Bronchial epithelial cell (primary cell): ENCODE data around the gene CALB2. TPM values are rescaled to one million over a fixed set of nuclear protein-coding genes. Genes with fewer than 3 reads are reported as not detected.
"Not testable (repeated sequence)": the region's sequence is repeated elsewhere in the genome, so short reads cannot be mapped to it uniquely, and the experiment has no call there.

Experiments used
- DNase-seq: peaks from one replicate; pipeline ENCODE4 v3.0.0-alpha.2; 2010; ENCODE audit warnings: low read depth
- FAIRE-seq: peaks from 2 replicates; lab custom pipeline; 2011; peaks lifted over from hg19 to GRCh38; lab: Jason Lieb, UNC
- H3K27me3 ChIP-seq: 2 replicates; pipeline ENCODE4 v1.5.1; 2011; ENCODE audit warnings: low read length; ENCODE audit not compliant: control insufficient read depth, insufficient read depth
- H3K36me3 ChIP-seq: 2 replicates; pipeline ENCODE4 v1.5.1; 2011; ENCODE audit warnings: low read length; ENCODE audit not compliant: control insufficient read depth, insufficient read depth
- H3K4me3 ChIP-seq: 2 replicates; pipeline ENCODE4 v1.5.1; 2011; ENCODE audit warnings: mild to moderate bottlenecking, low read depth, low read length, control low read depth
- CTCF ChIP-seq: IDR thresholded peaks from 2 replicates; pipeline ENCODE4 v1.5.1; 2011; ENCODE audit warnings: mild to moderate bottlenecking, moderate library complexity, low read length, control low read depth, inconsistent platforms; ENCODE audit not compliant: insufficient read depth, severe bottlenecking
- total RNA-seq: library from RNA; depleted of rRNA; stranded (reverse); fragments of >200 nt; gene quantifications from 2 replicates; pipeline ENCODE4 v1.2.1, GENCODE V29; 2014

The CALB2 gene
- total RNA-seq, result 0.26 and 2.2 TPM in 2 replicates

GRCh38 chr16:71358464-71358998, at the start of gene CALB2:
CALB2 (plus strand) TSS chr16:71358723; CDS start chr16:71358793, 70 bp downstream.
- peak; percentile 80 for TF ChIP-seq CTCF
- no peak within 1 kb of the TSS for H3K4me3 ChIP-seq
- DNase-seq (no peak), FAIRE-seq (no peak)
- H3K27me3 ChIP-seq, result no peaks in the 10 kb centered on the region
- H3K36me3 ChIP-seq, result no peaks in the 10 kb centered on the region

- peak; percentile 70 for TF ChIP-seq CTCF
- FAIRE-seq (no peak), DNase-seq (no peak)
- no peaks in the 10 kb centered on the region for H3K27me3 ChIP-seq
- no peaks in the 10 kb centered on the region for H3K36me3 ChIP-seq
- no peak overlapping the region for H3K4me3 ChIP-seq
These were observed 46.9 kb upstream of the CALB2 start for GRCh38 chr16:71311553-71312158.

- not testable (repeated sequence) for DNase-seq, H3K4me3 ChIP-seq, H3K36me3 ChIP-seq, H3K27me3 ChIP-seq
- FAIRE-seq, result peak; percentile 94
These were observed 44.9 kb upstream of the CALB2 start for GRCh38 chr16:71313591-71313990.

GRCh38 chr16:71315269-71315668, 43.3 kb upstream of the CALB2 start:
- no peak for DNase-seq
- no peak for TF ChIP-seq CTCF
- Histone ChIP-seq H3K27me3 (no peaks in the 10 kb centered on the region), H3K4me3 (no peak overlapping the region), H3K36me3 (no peaks in the 10 kb centered on the region)
- no peak for FAIRE-seq

- TF ChIP-seq CTCF, result no peak
- FAIRE-seq (no peak), DNase-seq (no peak)
- H3K36me3 ChIP-seq, result no peaks in the 10 kb centered on the region
- no peak overlapping the region for H3K4me3 ChIP-seq
- no peaks in the 10 kb centered on the region for H3K27me3 ChIP-seq
These were observed 38.5 kb upstream of the CALB2 start for GRCh38 chr16:71319999-71320398.

GRCh38 chr16:71327720-71328119, 30.8 kb upstream of the CALB2 start:
- FAIRE-seq (no peak), DNase-seq (peak; percentile 21)
- H3K36me3 ChIP-seq, result no peaks in the 10 kb centered on the region
- no peak overlapping the region for H3K4me3 ChIP-seq
- H3K27me3 ChIP-seq, result no peaks in the 10 kb centered on the region
- TF ChIP-seq CTCF, result no peak
